ENCODE data around the gene ANXA3. TPM values are rescaled to one million over a fixed set of nuclear protein-coding genes. Genes with fewer than 3 reads are reported as not detected.
A peak's percentile ranks its signal among the peaks of the same experiment; 100 is the strongest.
"Not testable (repeated sequence)": the region's sequence is repeated elsewhere in the genome, so short reads cannot be mapped to it uniquely, and the experiment has no call there.

Gene ANXA3
- total RNA-seq, 1 donor from 2014 or later: 54.5 TPM

DNA sequence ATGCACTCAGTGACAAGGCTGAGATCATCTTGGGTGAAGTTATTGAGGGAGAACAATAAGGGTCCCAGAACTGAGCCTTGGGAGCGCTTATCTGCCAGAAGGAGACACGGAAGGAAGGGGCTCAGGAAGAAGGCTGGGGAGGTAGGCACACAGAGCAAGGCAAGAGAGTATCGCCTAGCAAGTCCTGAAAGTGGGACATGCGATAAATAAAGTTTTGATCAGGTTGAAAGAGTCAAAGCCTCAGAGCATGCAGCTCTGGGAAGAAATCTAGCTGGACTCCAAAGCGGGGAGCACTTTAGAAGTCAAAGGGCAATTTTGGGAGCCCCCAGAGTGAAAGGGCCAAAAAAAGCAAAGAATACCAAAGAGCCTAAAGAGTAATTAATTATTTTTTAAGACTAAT lies 17.7 kb upstream of the ANXA3 start:
- ATAC-seq (no peak), DNase-seq (ENCODE audit: missing footprints) (no peak)
- intact Hi-C loops (cut with DNase I): no loop called here

- intact Hi-C loops (cut with DNase I): no loop called here
- ATAC-seq (no peak), DNase-seq (ENCODE audit: missing footprints) (no peak)
These were observed 17.1 kb upstream of the ANXA3 start for GRCh38 chr4:78534286-78534955.

DNA sequence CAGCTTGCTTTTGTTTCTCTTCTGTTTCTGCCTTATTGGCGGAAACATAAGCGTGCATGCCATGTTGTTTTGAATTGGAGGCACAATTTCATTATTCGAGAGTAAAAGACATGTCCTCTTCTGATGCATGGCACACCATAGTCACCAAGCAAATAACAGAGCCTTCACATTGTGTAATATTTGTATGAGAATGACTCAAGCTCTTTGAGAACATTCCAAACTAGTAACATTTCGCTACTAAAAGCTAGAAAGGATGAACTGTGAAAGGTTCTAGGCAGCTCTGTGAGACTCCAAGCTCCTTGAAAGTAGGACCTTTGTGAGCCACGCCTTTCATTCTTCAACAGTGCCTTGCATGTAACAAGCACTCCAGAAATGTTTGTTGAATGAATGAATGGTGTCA lies 9.2 kb upstream of the ANXA3 start:
- intact Hi-C loops (cut with DNase I): no loop called here
- DNase-seq (ENCODE audit: missing footprints): no peak
- no peak for ATAC-seq

DNA sequence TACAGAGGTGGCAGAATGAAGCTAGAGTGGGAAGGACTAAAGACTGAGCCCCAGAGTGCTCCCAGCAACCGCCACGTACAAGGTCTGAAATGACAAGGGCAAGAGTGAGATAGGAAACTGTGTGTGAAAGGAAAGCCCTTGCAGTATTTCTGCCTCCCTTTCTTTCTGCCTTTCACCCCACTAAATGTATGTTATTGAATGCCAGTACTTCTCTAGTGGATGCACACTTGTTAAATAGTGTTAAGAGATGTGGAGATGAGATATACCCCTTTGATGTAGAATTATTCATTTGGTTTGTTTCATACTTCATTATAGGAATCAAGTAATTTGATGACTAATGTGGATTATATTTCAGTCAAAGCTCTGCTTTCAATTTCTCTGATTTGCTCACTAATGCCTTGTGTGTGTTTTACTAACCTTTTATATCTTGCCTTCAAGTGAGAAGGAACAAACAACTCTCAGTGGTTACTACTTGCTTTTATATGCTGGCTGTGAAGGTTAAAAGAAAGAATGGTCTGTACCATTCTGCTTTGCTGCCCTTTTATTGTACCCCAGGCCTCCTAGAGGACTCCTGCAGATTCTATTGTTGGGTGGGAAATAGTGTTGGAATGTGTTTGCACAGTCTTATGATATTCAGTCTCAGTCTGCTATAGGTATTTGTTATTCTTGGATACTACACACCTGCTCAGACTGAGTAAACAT lies 8.0 kb upstream of the ANXA3 start:
- ATAC-seq: no peak
- intact Hi-C loops (cut with DNase I): no loop called here
- DNase-seq (ENCODE audit: missing footprints): no peak

DNA sequence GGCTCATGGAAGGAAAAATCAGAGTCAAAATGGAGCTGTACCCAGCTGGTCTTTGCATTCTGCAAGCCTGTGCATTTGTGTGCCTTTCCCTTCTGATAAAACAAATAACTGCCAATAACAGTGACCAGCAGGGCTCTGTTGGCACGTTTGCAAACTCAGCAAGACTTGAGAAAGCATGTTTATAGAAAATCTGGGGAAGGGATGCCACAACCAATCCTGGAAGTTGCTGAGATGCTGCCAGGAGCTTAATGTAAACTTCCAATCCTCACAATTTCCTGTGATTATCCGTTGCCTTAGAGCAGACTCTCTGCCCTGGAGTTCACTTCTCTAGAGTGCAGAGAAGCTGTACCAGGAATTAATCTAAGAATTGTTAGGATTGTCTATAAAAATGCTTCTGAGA lies 6.9 kb upstream of the ANXA3 start:
- DNase-seq (ENCODE audit: missing footprints) (no peak), ATAC-seq (no peak)
- intact Hi-C loops (cut with DNase I): no loop called here

GRCh38 chr4:78545275-78546246 lies 6.0 kb upstream of the ANXA3 start:
- ATAC-seq: peak; percentile 75
- DNase-seq (ENCODE audit: missing footprints): no peak
- intact Hi-C loops (cut with DNase I): no loop called here

GRCh38 chr4:78547899-78548298 lies 3.7 kb upstream of the ANXA3 start:
- intact Hi-C loops (cut with DNase I); DNase-seq (ENCODE audit: missing footprints); ATAC-seq: not testable (repeated sequence)

DNA sequence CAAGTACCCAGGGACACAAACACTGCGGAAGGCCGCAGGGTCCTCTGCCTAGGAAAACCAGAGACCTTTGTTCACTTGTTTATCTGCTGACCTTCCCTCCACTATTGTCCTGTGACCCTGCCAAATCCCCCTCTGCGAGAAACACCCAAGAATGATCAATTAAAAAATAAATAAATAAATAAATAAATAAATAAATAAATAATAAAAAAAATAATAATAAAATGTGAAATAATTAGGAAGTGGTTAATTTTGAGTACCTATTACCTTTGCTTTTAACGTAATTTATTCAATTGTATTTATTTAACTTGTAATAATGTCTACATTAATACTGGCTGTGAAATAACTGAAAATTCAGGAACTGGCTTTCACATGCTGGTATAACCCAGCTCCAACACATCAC lies 2.7 kb upstream of the ANXA3 start:
- DNase-seq (ENCODE audit: missing footprints); ATAC-seq; intact Hi-C loops (cut with DNase I): not testable (repeated sequence)

DNA sequence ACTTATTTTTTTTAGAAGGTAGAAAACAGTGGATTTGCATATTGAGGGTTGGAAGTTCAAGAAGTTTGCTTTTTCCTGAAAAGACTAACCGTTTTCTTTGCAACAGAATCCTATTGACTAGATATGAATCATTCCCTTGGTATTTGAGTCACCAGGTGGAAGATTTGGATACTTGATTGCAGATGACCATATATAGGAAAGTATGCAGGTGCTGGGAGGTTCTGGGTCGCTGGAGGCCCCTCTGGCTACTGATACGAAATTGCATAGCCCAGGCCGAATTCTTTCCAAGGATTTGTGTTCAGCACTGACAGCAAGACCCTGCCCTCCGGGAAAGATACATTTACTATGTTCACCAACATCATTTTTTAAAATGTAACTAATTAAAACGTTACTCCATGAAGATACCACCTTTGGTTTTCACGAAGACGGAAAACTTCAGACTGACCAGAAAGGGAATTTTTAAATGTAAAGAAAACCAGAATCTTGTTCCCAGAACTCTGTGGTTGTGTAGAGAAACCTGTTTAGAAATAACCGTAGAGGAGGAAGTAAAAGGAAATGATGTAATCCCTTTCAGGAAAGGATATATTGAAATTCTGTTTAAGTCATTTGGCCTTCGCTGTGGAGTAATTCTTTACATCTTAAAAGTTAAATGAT lies 946 bp downstream of the ANXA3 start:
- ATAC-seq (no peak), DNase-seq (ENCODE audit: missing footprints) (no peak)
- intact Hi-C loops (cut with DNase I): loop anchor here (5.0 to 10.0 kb wide), 2 partner anchors 40 to 222 kb away; partner anchors contain the start of gene BMP2K

GRCh38 chr4:78553043-78553396 lies 1.4 kb downstream of the ANXA3 start:
- ATAC-seq: no peak
- intact Hi-C loops (cut with DNase I): loop anchor here (5.0 to 10.0 kb wide), 2 partner anchors 39 to 222 kb away; partner anchors contain the start of gene BMP2K
- DNase-seq (ENCODE audit: missing footprints): no peak

GRCh38 chr4:78553529-78554060 lies 2.0 kb downstream of the ANXA3 start:
- DNase-seq (ENCODE audit: missing footprints): no peak
- ATAC-seq: no peak
- intact Hi-C loops (cut with DNase I): loop anchor here (5.0 to 10.0 kb wide), 2 partner anchors 39 to 221 kb away; partner anchors contain the start of gene BMP2K

DNA sequence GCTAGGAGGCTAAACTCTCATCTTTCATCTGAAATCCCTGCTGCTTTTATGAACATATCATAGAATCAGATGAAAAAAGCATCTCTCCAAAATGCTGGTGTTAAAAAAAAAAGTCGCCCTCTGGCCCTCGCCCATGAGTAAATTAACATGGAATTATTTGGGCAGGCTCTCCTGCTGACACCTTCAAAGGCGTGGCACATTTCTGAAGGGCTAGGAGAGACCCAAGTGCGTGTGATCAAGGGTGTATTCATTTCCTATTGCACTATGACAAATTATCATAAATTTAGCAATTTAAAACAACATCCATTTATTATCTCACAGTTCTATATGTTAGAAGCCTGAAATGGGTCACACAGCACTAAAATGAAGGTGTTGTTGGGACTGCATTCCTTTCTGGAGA lies 5.1 kb downstream of the ANXA3 start:
- DNase-seq (ENCODE audit: missing footprints) (no peak), ATAC-seq (no peak)
- intact Hi-C loops (cut with DNase I): loop anchor here (10.0 kb wide), 1 partner anchor 218 kb away; the partner anchor contains the start of gene BMP2K

DNA sequence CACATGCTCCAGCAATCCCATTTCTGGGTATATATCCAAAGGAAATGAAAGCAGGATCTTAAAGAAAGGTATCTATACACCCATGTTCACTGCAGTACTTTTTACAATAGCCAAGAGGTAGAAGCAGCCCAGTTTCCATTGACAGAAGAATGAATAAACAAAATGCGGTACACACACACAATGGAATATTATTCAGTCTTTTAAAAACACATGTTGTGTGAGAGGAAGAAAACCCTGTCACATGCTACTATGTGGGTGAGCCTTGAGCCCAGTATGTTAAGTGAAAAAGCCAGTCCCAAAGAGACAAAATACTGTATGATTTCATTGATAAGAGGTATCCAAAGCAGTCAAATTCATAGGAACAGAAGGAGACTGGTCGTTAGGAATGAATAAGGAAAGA lies 6.3 kb downstream of the ANXA3 start:
- DNase-seq (ENCODE audit: missing footprints): no peak
- intact Hi-C loops (cut with DNase I): loop anchor here (10.0 kb wide), 1 partner anchor 217 kb away; the partner anchor contains the start of gene BMP2K
- ATAC-seq: no peak

DNA sequence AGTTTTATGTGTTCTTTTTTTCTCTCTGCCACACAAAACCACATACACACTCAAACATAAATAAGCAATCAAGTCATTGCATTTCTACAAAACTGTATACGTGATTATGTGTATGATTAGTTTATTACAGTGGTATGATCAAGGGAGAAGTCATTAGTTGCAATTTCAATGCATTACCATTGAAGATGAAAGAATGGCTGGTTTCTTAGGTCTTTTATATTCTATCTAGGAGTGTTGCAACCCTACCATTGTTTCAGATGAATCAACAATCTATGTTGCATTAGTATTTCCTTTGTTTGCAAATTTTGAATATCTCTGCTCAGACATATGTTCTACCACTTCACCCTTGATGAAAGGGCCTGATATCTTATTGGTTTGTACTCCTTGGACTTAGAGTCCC lies 6.8 kb downstream of the ANXA3 start:
- intact Hi-C loops (cut with DNase I): loop anchor here (10.0 kb wide), 1 partner anchor 216 kb away; the partner anchor contains the start of gene BMP2K
- no peak for ATAC-seq
- no peak for DNase-seq (ENCODE audit: missing footprints)

DNA sequence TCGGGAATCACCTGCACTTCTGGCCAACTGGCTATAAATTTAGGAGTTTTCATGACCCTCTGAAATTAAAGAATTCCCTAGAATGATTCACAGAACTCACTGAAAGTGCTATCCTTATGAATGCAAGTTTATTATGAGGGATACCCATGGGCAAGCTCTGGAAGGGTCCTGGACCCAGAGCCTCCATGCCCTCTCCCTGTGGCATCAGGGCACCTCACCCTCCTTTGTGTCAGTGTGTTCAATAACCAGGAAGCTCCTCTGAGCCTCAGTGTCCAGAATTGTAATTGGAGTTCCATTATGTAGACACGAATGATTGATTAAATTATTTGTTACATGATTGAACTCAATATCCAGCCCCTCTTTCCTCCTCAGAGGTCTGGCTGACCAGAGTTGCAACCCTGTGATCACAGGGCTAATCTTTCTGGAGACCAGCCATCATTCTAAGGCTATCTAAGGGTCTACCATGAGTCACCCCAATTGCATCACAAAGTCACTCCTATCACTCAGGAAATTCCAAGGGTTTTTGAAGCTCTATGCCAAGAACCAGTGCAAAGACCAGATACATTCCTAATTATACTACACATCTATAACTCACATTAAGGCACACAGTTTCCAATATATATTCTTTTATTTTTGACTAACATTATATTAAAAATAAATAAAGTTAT lies 8.9 kb downstream of the ANXA3 start:
- peak; percentile 54 for ATAC-seq
- no peak for DNase-seq (ENCODE audit: missing footprints)
- intact Hi-C loops (cut with DNase I): no loop called here

DNA sequence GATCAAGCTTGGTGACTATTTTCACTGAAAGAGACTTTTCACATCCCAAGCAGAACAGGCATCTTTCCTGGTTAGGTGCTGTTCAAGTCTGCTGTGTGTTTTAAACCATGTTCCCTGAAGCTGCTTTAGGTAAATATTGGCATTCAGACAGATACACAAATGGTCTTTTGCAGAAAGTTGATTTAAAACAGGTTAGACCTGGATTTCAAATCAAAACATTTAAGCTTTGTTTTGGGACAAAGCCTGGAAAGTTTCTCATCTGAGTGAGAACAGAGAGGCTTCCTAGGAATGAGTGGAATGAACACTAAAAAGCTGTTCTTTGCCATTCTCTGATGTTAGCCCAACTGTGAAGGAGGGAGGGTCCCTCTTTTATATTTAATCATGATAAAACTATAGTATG lies 10.1 kb downstream of the ANXA3 start:
- intact Hi-C loops (cut with DNase I): no loop called here
- DNase-seq (ENCODE audit: missing footprints) (no peak), ATAC-seq (no peak)

DNA sequence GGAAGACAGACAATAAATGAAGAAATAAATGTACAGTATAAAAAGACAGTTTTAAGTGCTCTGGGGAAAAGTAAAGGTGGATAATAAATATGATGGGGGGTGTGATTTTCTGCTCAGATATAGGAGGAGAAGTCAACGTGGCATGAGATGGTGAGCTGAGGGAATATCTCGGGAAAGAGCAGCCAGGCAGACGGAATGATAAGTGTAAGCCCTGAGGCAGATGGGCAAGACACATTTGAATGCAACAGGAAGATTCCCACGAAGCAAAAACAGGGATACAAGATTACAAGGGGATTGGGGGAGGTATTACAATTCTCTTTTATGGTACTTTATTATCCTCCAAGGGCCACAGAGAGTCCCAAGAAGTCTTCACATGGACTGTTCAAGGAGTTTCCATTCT lies 11.1 kb downstream of the ANXA3 start:
- DNase-seq (ENCODE audit: missing footprints) (no peak), ATAC-seq (no peak)
- intact Hi-C loops (cut with DNase I): no loop called here

- DNase-seq (ENCODE audit: missing footprints) (no peak), ATAC-seq (no peak)
- intact Hi-C loops (cut with DNase I): no loop called here
These were observed 14.4 kb downstream of the ANXA3 start for GRCh38 chr4:78565971-78566372.

All from Right ventricle myocardium inferior (tissue), 1 donor.